HG02938 (cell line): ENCODE data around the gene GAL3ST1.
"Not testable (repeated sequence)": the region's sequence is repeated elsewhere in the genome, so short reads cannot be mapped to it uniquely, and the experiment has no call there.

Source experiments
- ATAC-seq: cut with Tn5 transposase; IDR thresholded peaks from one replicate; pipeline ENCODE4 v1.9.1; 2021; ENCODE audit warnings: mild to moderate bottlenecking, moderate library complexity; ENCODE audit not compliant: unreplicated experiment

GAL3ST1 gene, protein sequence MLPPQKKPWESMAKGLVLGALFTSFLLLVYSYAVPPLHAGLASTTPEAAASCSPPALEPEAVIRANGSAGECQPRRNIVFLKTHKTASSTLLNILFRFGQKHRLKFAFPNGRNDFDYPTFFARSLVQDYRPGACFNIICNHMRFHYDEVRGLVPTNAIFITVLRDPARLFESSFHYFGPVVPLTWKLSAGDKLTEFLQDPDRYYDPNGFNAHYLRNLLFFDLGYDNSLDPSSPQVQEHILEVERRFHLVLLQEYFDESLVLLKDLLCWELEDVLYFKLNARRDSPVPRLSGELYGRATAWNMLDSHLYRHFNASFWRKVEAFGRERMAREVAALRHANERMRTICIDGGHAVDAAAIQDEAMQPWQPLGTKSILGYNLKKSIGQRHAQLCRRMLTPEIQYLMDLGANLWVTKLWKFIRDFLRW

DNA sequence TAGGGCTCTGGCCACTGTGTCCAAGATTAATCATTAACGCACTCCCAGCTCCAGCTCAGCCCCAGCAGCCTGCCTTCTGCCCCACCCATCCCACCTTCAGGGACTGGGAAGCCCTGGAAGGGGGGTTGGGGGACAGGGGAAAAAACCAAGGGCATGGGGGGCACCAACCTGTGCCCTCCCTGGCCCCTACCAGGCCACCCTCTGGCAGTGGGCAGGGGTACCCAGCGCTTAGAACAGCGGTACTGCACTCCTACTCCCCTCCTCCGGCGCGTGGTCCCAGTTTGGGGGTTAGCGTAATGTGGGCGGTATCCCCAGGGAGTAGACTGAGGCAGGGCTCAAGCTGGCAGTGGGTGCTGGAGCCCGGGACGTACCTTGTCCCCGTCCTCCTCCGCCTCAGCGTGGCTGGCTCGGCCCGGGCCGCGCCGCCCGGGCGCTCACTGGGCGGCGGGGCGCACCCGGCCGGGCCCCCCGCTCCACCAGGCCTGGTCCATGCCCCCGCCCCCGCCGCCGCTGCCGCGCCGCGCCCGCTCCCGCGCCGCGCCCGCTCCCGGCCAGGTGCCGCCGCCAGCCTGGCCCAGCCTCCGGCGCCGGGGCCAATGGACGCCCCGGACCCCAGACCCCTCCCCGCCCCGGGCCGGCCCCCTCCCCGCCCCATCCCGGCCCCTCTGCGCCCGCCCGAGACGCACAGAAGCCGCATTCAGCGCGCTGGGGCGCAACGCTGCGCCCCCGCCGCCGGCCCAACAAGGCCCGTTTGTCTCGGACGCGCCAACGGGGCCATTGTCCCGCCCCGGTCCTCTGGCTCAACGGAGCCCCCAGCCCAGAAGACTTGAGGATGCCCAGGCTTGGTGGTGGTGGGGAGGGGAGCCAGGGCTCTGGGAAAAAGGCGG is at the start of gene GAL3ST1:
TSS of gene GAL3ST1 (minus strand) at position 571 of the 887 bp plus-strand sequence. CDS start 17,273 bp downstream, outside the sequence.
- no peak for ATAC-seq

DNA sequence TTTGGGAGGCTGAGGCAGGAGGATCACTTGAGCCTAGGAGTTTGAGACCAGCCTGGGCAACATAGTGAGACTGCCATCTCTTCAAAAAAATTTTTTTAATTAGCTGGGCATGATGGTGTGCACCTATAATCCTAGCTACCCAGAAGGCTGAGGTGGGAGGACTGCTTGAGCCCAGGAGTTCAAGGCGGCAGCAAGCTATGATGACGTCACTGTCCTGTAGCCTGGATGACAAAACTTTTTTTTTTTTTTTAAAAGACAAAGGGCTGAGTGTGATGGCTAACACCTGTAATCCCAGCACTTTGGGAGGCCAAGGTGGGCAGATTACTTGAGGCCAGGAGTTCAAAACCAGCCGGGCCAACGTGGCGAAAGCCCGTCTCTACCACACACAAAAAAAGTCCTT is 45.4 kb upstream of the GAL3ST1 start:
- not testable (repeated sequence) for ATAC-seq

DNA sequence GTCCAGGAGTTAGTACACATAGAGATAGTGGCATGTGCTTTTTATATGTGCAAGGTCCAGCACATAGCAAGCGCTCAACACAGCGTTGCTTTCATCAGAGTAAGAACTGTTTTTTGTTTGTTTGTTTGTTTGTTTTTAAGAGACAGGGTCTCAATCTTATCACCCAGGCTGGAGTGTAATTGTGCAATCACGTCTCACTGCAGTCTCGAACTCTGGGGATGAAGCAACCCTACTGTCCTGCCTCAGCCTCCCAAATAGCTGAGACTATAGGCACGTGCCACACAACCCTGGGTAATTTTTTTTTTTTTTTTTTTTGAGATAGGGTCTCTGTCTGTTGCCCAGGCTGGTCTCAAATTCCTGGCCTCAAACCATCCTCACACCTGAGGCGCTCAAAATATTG is 43.4 kb upstream of the GAL3ST1 start:
- no peak for ATAC-seq

DNA sequence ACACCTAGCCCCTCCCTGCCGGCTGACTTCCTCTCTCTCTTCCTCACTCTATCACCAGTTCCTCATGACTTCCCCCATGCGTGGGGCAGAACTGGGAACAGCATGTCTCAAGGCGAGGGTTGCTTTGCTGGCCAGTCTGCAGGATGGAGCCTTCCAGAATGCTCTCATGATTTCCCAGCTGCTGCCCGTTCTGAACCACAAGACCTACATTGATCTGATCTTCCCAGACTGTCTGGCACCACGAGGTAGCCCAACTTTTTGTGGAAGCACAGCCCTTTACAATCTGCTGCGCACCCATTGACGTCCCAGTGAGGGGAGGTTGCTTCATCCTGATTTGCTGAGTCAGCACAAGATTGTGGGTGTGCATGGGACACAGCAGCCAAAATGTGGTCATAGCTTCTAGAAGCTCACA is 41.1 kb upstream of the GAL3ST1 start:
- ATAC-seq, result no peak

DNA sequence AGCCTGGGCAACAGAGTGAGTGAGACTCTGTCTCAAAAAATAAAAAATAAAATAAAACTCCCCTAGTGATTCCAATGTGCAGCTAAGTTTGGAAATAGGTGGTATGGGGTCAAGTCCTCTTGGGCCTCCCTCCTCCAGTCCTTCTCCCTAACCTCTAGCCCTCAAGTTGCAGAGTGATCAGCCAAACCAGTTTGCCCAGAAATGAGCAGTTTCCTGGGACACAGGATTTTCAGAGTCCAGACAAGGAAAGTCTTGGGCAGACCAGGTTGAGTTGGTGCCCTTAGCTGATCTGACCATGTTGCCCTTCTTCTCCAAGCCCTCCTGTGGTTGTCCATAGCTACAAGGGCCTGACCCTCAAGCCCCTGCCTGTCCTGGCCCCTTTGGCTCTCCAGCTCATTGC is 40.4 kb upstream of the GAL3ST1 start:
- no peak for ATAC-seq

DNA sequence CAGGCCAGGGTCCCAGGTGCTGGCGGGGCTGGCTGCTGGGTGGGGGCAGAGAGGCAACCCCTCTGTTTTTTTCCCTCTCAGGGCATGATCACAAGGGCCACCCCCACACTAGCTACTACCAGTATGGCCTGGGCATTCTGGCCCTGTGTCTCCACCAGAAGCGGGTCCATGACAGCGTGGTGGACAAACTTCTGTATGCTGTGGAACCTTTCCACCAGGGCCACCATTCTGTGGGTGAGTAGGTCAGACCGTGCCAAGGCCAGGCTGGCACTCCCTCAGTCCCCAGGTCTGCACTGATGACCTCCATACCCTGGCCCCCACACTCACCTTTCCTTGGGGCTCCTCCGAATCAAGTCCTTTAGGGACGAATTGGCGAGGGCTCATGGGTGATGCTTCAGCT is 39.8 kb upstream of the GAL3ST1 start:
- ATAC-seq, result no peak

DNA sequence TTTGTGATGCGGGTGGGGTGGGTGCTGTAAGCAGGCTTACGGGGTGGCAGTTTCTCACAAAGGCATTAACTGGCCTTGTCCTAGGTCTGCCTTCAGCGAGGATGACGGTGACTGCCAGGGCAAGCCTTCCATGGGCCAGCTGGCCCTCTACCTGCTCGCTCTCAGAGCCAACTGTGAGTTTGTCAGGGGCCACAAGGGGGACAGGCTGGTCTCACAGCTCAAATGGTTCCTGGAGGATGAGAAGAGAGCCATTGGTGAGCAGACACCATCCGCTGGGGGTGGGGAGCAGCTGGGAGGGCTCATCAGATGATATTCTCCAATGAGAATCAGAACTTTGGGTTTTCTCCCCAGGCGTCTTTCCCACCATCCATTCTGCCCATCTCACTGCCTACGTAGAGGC is 38.3 kb upstream of the GAL3ST1 start:
- ATAC-seq, result no peak

DNA sequence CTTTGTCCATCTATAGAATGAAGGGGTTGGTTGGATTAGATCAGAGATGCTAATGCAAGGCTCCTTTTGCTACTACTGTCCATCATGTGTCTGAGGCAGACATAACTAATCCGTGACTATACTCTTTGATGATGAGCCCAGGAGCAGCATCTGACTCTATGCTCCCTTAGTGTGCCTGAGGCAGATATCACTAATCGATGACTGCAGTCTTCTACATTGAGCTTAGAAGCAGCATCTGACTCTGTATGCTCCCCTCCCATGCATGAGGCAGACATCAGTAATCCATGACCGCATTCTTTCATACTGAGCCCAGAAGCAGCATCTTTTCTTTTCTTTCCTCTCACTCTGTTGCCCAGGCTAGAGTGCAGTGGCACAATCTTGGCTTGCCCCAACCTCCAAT is 36.7 kb upstream of the GAL3ST1 start:
- ATAC-seq, result no peak

DNA sequence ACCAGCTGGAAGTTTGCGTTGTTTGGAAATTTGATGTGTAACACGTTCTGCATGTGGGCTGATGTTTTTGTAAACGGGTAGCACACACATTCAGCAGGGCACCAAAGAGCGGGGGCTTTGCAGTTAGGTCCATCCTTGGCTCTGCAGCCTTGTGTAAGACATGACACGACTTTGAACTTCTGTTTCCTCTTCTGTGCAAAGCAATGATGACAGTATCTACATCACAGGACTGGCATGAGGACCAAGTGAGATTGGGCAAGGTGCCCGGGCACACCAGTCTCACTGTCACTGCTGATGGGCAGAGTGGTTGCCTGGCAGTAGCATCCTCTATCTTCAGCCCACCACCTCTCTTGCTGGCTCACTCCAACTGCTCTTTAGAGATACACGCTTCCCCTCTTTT is 35.8 kb upstream of the GAL3ST1 start:
- no peak for ATAC-seq

DNA sequence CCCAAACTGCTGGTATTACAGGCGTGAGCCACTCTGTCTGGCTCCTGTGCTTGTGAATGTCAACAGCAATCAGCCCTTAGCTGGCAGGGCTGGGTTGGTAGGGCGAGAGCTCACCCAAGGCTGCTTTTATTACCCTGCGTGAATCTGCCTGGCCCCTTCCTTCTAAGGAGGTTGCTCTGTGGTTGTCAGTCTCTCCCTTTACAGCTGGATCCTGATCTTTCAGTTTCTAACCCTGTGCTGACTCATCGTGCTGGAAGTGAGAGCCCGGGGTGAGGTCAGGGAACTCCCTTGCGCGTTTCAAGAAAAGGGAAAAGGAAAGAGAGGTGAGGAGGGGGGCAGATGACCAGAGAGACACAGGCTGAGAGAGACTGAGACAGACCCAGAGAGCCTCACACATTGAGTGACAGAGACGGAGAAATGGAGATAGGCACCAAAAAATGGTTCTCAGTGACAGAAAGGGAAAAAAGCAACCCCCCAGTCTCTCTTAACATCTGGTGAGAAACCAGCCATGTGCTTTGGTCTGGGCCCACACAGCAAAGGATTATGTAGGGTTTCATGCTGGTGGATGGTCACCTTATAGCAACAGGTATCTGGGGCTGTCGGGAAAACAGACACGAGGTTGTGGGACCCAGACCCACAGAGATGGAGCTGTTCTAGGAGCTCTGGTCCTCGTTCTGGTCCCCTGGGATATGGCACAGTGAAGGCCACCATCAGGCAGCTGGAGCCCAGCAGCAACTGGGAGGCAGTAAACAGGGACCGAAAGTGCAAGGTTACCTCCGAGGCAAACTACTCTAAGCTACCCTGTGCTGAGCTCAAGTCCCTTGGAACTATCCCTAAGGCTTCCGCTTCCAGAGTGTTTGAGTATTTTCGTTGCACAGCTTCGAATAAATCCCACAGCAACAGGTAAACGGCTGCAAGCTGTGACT is 35.1 kb upstream of the GAL3ST1 start:
- no peak for ATAC-seq

DNA sequence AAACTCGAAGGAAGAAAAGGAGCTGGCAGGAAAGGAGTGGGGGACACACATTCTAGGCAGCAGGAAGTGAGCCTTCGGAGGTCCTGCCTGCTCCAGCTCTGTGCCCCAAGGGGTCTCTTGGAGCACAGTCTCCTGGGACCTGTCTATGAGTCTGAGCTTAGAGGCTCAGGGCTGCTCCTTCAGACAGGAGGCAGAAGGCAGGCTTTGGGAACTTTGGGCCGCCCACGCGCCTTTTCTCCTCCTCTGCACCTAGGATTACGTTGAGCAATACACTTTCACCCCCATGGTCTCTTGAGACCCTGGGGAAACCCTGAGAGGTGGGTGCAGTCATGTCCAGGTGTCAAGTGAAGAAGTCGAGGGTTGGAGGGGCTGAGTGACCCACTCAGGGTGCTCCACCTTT is 33.5 kb upstream of the GAL3ST1 start:
- ATAC-seq, result no peak

DNA sequence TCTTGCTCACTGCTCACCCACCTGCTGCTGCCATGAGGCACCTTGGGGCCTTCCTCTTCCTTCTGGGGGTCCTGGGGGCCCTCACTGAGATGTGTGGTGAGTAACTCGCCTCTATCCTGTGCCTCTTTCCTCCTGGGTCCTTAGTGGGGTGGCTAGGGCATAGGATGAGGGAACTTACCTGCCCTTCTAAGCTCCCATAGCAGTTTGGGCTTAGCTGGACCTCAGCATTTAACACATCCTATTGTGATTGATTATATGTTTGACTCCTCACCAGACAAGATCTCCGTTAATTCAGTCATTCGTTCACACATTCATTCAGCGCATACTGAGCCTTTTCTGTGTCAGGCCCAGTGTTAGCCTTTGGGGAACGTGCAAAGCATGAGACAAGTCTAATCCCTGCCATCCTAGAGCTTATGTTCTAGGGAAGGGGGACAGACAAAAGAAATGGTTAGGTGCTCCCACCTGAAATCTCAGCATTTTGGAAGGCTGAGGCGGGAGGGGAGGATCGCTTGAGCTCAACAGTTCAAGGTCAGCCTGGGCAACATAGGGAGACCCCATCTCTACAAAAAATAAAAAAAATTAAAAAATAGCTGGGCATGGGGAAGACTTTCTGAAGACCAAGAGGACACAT is 33.0 kb upstream of the GAL3ST1 start:
- ATAC-seq, result no peak

DNA sequence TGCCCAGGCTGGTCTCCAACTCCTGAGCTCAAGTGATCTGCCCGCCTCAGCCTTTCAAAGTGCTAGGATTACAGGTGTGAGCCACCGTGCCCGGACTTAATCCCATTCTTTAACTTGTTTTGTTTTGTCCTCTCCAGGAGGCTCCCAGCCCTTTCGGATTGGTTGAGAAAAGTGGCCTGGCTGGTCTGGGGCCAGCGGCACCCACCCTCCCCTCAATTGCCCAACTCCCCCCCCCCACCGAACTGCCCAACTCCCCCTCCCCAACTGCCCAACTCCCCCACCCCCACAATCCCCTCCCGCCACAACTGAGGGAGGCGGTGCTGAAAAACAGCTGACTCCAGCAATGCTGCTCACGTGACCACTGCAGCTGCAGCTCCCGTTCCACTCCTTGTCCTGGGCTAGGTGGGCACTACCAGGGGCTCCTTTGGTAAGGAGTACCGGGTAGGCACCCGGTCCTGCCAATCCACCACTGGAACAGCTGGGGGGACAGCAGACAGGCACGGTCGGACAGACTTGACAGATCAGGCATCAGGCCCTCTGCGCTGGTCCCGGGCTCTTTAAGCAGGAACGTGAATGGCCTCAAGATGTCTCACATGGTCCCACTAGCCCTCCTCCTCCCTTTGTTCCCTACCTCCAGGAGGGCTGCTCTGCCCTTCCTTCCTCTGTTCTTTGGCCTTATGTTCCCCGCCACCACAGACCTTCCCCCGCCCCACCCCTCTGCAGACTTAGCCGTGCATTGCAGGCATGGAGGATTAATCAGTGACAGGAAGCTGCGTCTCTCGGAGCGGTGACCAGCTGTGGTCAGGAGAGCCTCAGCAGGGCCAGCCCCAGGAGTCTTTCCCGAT is 32.2 kb upstream of the GAL3ST1 start, which contains the start of gene TCN2:
TSS of gene TCN2 (plus strand) at position 720 of the 845 bp plus-strand sequence. CDS start 158 bp downstream, outside the sequence.
- no peak for ATAC-seq

DNA sequence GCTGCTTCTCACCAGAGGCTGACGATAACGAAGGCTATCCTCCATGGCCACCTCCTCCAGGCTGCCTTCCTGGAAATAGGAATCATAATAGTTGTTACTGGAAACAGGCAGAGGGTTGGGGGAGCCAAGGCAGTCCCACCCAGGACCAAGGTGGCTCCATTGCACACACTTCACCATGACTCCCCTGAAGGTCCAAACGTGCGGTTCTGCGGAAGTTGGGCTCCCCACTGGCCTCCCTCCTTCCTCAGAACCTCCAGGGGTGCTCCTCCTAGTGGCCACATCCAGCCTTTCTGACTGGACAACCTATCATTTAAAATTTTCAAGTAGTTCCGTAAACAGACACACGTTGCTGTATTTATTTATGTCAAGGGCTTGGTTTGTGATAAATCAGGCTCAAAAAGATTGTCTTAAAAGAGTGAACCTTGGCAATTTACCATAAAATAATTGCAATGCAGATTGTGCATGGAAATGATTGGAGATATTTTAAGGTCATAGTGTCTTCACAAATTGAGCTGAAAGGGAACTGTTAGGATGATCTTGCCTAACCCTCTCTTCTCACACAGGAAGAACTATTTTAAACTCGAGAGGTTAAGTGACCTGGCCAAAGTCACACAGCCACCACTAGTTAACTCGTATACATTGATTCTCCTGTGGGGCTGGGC is 31.1 kb upstream of the GAL3ST1 start:
- ATAC-seq, result no peak

DNA sequence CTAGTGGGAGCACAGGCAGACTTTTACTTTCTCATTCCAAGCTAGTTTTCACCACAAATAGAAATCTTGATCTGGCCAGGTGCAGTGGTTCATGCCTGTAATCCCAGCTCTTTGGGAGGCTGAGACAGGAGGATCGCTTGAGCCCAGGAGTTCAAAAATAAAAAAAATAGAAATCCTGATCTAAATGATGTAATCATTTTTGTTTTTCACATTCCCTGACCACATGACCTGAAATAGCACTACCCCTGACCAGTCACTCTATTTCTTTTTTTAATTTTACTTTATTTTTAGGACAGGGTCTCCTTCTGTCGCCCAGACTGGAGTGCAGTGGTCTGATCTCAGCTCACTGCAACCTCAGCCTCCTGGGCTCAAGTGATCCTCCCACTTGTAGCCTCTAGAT is 30.3 kb upstream of the GAL3ST1 start:
- ATAC-seq, result no peak

DNA sequence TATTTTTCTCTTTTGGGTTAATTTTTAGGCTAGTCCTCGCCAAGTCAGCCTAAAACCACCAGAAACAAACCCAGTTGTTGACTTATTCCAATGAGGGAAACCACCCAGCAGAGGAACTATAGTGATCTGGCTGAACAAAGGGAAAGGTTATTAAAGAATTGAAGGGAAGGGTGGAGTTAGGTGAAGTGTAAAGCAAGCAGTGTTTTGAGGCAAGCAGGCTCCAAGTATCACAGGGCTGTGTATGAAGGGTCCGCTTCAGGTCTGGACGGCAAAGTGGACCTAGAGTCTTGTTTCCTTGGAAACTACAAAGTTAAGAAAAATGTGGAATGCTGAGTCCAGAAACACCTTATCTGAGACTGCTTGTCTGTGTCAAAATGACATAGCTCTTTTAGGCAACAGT is 29.3 kb upstream of the GAL3ST1 start:
- no peak for ATAC-seq

DNA sequence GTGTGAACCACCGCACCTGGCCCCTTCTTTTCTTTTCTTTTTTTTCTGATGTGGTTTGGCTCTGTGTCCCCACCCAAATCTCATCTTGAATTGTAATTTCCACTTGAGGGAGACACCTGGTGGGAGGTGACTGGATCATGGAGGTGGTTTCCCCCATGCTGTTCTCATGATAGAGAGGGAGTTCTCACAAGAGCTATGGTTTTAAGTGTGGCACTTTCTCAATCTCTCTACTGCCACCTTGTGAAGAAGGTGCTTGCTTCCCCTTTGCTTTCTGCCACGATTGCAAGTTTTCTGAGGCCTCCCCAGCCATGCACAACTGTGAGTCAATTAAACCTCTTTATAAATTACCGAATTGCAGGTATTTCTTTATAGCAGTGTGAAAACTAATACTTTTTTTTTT is 27.6 kb upstream of the GAL3ST1 start:
- no peak for ATAC-seq

DNA sequence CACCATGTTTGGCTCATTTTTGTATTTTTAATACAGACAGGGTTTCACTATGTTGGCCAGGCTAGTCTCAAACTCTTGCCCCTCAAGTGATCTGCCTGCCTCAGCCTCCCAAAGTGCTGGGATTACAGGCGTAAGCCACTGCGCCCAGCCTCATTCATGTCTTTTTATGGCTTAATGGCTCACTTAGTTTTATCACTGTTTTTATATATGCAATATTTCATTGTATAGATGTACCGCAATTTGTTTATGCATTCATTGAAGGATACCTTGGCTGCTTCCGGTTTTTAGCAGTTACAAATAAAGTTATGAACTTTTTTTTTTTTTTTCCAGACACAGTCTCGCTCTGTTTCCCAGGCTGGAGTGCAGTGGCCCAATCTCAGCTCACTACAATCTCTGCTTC is 27.0 kb upstream of the GAL3ST1 start:
- no peak for ATAC-seq

DNA sequence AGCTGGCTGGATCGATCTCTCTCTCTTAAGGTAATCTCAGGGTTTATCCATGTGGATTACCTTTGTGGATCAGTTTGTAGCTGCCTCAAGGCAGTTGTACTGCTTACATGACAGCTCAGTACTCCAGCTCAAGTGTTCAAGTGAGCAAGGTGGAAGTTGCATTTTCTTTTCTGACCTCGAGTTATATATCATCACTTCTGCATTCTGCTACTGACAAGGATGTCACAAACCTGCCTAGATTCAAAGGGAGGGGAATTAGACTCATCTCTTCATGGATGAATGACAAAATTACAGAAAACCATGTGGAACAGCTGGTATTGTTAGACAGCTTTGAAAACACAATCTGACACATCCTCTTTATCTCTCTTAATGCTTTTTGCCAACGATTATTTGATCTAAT is 26.5 kb upstream of the GAL3ST1 start:
- no peak for ATAC-seq
